HEK293T (cell line): ENCODE measurements around the gene FKBP15.
A peak's percentile ranks its signal among the peaks of the same experiment; 100 is the strongest.

Source experiments
- CTCF ChIA-PET: fragments of 350-600 bp; formaldehyde crosslinking; extraction: SDS; loops from one replicate; lab custom pipeline; 2021; ENCODE audit warnings: antibody characterized with exemption, inconsistent platforms; lab: Yijun Ruan, JAX
- POLR2A ChIA-PET: fragments of 350-600 bp; formaldehyde crosslinking; extraction: SDS; loops from one replicate; lab custom pipeline; 2020; ENCODE audit warnings: antibody characterized with exemption, inconsistent platforms; lab: Yijun Ruan, JAX
- DNase-seq: peaks from one replicate; pipeline ENCODE4 v3.0.0; 2012; ENCODE audit warnings: mixed read lengths; ENCODE audit errors: extremely low spot score
- ARNT ChIP-seq: fragments of 450-650 bp; IDR thresholded peaks from 2 replicates; pipeline ENCODE4 v1.6.1; 2017; ENCODE audit warnings: mild to moderate bottlenecking
- BHLHE40 ChIP-seq: fragments of 450-650 bp; IDR thresholded peaks from 2 replicates; pipeline ENCODE4 v1.6.1; 2016; ENCODE audit warnings: mild to moderate bottlenecking, moderate library complexity, borderline replicate concordance
- CTBP1 ChIP-seq: fragments of 450-650 bp; IDR thresholded peaks from 2 replicates; pipeline ENCODE4 v1.6.1; 2016; ENCODE audit warnings: borderline replicate concordance
- ELF4 ChIP-seq: fragments of 450-650 bp; IDR thresholded peaks from 2 replicates; pipeline ENCODE4 v1.6.1; 2017; ENCODE audit warnings: antibody characterized with exemption
- FOXA1 ChIP-seq: fragments of 450-650 bp; IDR thresholded peaks from 2 replicates; pipeline ENCODE4 v1.6.1; 2016; ENCODE audit warnings: mild to moderate bottlenecking
- FOXK2 ChIP-seq: fragments of 450-650 bp; IDR thresholded peaks from 2 replicates; pipeline ENCODE4 v1.6.1; 2016; ENCODE audit warnings: mild to moderate bottlenecking
- FOXM1 ChIP-seq: fragments of 450-650 bp; IDR thresholded peaks from 2 replicates; pipeline ENCODE4 v1.6.1; 2017; ENCODE audit warnings: mild to moderate bottlenecking, borderline replicate concordance
- HDGF ChIP-seq: fragments of 450-650 bp; IDR thresholded peaks from 2 replicates; pipeline ENCODE4 v1.6.1; 2017; ENCODE audit warnings: antibody characterized with exemption, borderline replicate concordance
- L3MBTL2 ChIP-seq: fragments of 450-650 bp; conservative IDR thresholded peaks from 2 replicates; pipeline ENCODE4 v1.6.1; 2016; ENCODE audit warnings: mild to moderate bottlenecking
- LEF1 ChIP-seq: fragments of 450-650 bp; IDR thresholded peaks from 2 replicates; pipeline ENCODE4 v1.6.1; 2017; ENCODE audit warnings: mild to moderate bottlenecking, borderline replicate concordance
- NFRKB ChIP-seq: fragments of 450-650 bp; IDR thresholded peaks from 2 replicates; pipeline ENCODE4 v1.6.1; 2016; ENCODE audit warnings: mild to moderate bottlenecking, moderate library complexity
- PKNOX1 ChIP-seq: fragments of 450-650 bp; IDR thresholded peaks from 2 replicates; pipeline ENCODE4 v1.6.1; 2016
- SP1 ChIP-seq: fragments of 450-650 bp; IDR thresholded peaks from 2 replicates; pipeline ENCODE4 v1.6.1; 2017
- SUZ12 ChIP-seq: fragments of 450-650 bp; IDR thresholded peaks from 2 replicates; pipeline ENCODE4 v1.6.1; 2016; ENCODE audit warnings: mild to moderate bottlenecking
- TARDBP ChIP-seq: fragments of 450-650 bp; IDR thresholded peaks from 2 replicates; pipeline ENCODE4 v1.6.1; 2016
- ZNF384 ChIP-seq: fragments of 450-650 bp; IDR thresholded peaks from 2 replicates; pipeline ENCODE4 v1.6.1; 2016

The FKBP15 gene

GRCh38 chr9:113138760-113139159 lies 82.3 kb downstream of the FKBP15 start:
- CTCF ChIA-PET, result no interaction called here
- no peak for TF ChIP-seq FOXK2
- TF ChIP-seq LEF1, result no peak
- no peak for TF ChIP-seq PKNOX1
- TF ChIP-seq BHLHE40, result no peak
- TF ChIP-seq FOXA1, result no peak
- no peak for TF ChIP-seq L3MBTL2
- TF ChIP-seq CTBP1, result no peak
- TF ChIP-seq SP1, result no peak
- no peak for TF ChIP-seq TARDBP
- TF ChIP-seq ELF4, result no peak
- no peak for TF ChIP-seq HDGF
- no peak for TF ChIP-seq ARNT
- TF ChIP-seq ZNF384, result no peak

GRCh38 chr9:113137196-113138168 lies 83.6 kb downstream of the FKBP15 start:
- TF ChIP-seq L3MBTL2 (no peak), NFRKB (no peak), HDGF (no peak), BHLHE40 (no peak), LEF1 (no peak), PKNOX1 (no peak), ZNF384 (no peak), SP1 (no peak), TARDBP (no peak)
- ChIA-PET CTCF (no interaction called here), POLR2A (no interaction called here)
- no peak for DNase-seq

More at GRCh38 chr9:113138760-113139159, 82.3 kb downstream of the FKBP15 start:
- POLR2A ChIA-PET, result no interaction called here
- no peak for DNase-seq

- ChIA-PET POLR2A (no interaction called here), CTCF (no interaction called here)
- peak; percentile 32 for DNase-seq
- TF ChIP-seq CTBP1 (no peak), LEF1 (no peak), ELF4 (no peak), PKNOX1 (no peak), SP1 (no peak), ZNF384 (no peak), BHLHE40 (no peak), HDGF (no peak), NFRKB (no peak), FOXK2 (no peak), FOXA1 (no peak), FOXM1 (no peak), L3MBTL2 (no peak), SUZ12 (no peak)
Measured at GRCh38 chr9:113131689-113132151, 89.4 kb downstream of the FKBP15 start.

GRCh38 chr9:113129884-113130283 lies 91.2 kb downstream of the FKBP15 start:
- CTCF ChIA-PET, result no interaction called here
- POLR2A ChIA-PET, result no interaction called here
- no peak for TF ChIP-seq HDGF
- no peak for TF ChIP-seq ZNF384
- no peak for DNase-seq

GRCh38 chr9:113129466-113129865 lies 91.6 kb downstream of the FKBP15 start:
- ChIA-PET CTCF (no interaction called here), POLR2A (no interaction called here)
- TF ChIP-seq PKNOX1 (no peak), TARDBP (no peak)
- no peak for DNase-seq
